ENCODE results near the gene UNC13B.

- TF ChIP-seq EZH2 (IDR thresholded peaks at IDR 0.05; ENCODE audit: insufficient read depth, low read length): no peak
- TF ChIP-seq CTCF (IDR thresholded peaks at IDR 0.05; ENCODE audit: insufficient read depth, low read depth, low read length): no peak
Measured at GRCh38 chr9:35374910-35375309, 213.1 kb downstream of the UNC13B start.

All from astrocyte (in vitro differentiated cells and primary cell).